HL-60 (cell line): ENCODE results near the gene RNF138.

Experiments
- POLR2AphosphoS5 ChIP-seq: IDR thresholded peaks from 2 replicates; pipeline ENCODE4 v1.6.1; 2012; ENCODE audit warnings: low read depth
- TF ChIP-seq, protein P1 (sequence below): IDR thresholded peaks from one replicate; pipeline ENCODE4 v1.5.1; 2011; ENCODE audit warnings: low read length, control low read depth, inconsistent platforms; ENCODE audit not compliant: insufficient read depth

DNA sequence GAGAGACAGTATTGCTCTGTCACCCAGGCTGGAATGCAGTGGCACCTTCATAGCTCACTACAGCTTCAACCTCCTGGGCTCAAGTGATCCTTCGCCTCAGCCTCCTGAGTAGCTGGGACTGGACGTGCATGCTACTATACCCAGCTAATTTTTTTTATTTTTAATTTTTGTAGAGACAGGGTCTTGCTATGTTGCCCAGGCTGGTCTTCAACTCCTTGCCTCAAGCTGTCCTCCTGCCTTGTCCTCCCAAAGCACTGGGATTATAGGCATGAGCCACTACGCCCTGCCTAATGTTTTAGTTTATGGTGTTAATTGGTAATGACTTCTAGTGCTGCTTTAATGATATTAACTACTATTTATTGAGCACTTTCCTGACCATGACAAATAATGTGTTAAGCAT, 18.3 kb downstream of the RNF138 start:
- TF ChIP-seq, protein P1, sequence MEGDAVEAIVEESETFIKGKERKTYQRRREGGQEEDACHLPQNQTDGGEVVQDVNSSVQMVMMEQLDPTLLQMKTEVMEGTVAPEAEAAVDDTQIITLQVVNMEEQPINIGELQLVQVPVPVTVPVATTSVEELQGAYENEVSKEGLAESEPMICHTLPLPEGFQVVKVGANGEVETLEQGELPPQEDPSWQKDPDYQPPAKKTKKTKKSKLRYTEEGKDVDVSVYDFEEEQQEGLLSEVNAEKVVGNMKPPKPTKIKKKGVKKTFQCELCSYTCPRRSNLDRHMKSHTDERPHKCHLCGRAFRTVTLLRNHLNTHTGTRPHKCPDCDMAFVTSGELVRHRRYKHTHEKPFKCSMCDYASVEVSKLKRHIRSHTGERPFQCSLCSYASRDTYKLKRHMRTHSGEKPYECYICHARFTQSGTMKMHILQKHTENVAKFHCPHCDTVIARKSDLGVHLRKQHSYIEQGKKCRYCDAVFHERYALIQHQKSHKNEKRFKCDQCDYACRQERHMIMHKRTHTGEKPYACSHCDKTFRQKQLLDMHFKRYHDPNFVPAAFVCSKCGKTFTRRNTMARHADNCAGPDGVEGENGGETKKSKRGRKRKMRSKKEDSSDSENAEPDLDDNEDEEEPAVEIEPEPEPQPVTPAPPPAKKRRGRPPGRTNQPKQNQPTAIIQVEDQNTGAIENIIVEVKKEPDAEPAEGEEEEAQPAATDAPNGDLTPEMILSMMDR = no peak
- TF ChIP-seq POLR2AphosphoS5 = no peak
